HG03378 (cell line): Measurements from ENCODE around the gene PALD1.

Experiments used
- ATAC-seq: cut with Tn5 transposase; IDR thresholded peaks from one replicate; pipeline ENCODE4 v1.9.1; 2021; ENCODE audit warnings: mild to moderate bottlenecking, moderate library complexity; ENCODE audit not compliant: unreplicated experiment

The PALD1 gene

DNA sequence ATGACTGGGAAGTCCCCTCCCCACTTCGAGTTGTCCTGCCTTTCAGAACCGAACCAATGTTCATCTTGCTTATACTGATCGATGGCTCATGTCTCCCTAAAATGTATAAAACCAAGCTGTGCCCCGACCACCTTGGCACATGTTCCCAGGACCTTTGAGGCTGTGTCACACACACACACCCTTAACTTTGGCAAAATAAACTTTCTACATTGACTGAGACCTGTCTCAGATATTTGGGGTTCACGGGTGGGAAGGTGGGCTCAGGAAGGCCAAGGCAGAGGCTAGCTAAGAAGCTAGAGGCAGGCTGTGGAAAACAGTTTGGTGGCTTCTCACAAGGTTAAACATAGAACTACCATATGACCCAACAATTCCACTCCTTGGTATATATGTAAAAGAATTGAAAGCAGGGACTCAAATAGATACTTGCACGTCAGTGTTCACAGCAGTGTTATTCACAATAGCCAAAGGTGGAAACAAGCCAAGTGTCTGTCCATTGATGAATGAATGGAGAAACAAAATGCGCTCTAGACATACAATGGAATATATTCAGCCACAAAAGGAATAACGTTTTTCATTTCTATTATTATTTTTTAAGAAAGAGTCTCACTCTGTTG is 108.6 kb downstream of the PALD1 start:
- ATAC-seq: peak; percentile 57

DNA sequence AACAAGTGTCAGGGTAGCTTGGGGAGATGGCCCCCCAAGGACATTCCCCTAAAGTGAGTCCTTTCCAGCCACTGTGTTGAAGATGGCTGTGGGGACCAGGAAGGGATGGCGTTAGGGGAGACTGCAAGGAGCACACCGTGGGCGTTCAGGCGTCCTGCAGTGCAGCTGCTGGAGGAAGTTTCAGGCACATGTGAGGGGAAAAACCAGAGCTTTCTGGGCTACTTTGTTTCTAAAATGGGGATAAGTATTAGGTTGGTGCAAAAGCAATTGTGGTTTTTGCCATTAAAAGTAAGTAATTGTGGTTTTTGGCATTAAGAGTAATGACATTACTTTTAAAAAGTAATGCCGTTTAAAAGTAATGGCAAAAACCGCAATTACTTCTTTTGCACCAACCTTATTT is 109.7 kb downstream of the PALD1 start:
- ATAC-seq: no peak

- ATAC-seq: no peak
These were observed 110.4 kb downstream of the PALD1 start for GRCh38 chr10:70588859-70589570.

DNA sequence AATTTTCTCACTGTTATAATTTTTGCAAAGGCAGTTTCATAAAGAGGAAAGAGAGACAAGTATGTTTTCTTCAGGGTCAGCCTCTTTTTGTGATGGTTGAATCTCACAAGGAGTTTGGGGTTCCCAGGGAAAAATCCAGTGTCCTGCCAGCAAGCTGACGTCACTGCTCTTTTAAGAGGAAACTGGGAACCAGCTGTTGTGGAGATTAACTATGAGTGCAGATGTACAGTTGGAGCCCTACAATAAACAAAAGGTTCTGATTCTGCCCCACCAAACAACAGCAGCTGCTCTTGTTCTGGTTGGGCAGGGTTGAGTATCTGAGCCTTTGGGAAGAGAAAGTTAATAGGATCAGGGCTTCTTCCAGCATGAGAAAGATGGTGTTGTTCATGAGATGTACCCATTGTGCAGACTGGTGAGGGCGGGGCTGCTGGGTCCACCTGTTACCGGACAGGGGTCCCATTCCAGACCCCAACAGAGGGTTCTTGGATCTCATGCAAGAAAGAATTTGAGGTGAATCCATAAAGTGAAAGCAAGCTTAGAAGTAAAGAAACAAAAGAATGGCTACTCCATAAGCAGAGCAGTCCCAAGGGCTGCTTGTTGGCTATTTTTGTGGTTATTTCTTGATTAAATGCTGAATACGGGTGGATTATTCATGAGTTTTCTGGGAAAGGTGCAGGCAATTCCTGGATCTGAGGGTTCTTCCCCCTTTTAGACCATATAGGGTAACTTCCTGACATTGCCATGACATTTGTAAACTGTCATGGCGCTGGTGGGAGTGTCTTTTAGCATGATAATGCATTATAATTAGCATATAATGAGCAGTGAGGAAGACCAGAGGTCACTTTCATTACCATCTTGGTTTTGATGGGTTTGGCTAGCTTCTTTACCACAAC is 111.4 kb downstream of the PALD1 start:
- no peak for ATAC-seq

- ATAC-seq: no peak
These were observed 112.3 kb downstream of the PALD1 start for GRCh38 chr10:70590655-70591416.

- no peak for ATAC-seq
These were observed 113.7 kb downstream of the PALD1 start for GRCh38 chr10:70592186-70592735.

DNA sequence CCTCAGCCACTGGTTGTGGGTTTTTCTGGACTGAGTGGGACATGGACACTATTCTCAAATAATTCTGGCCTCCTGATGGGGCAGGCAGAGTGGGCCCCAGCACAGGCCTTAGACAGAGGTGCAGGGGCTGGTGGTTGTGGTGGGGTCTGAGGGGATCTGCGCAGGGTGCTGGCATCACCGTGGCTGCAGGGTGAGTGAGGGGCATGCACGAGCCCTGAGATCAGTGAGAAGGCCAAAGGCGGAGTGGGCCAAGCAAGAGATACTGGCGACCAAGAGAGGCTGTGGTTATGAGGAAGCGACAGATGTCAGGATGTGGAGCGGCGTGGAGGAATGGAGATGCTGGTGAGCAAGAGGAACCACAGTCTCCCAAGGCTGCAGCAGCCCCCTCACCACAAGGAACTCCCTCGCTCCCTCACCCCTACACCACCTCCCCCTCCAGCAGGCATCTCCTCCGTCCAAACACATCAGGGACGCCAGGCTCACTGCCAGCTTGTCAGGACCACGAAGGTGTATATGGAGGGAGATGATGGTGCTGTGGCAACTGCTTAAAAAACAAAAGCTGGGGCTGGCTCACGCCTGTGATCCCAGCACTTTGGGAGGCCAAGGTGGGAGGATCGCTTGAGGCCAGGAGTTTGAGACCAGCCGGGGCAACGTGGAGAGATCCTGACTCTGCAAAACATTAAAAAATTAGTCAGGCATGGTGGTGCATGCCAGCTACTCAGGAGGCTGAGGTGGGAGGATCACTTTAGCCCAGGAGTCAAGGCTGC is 114.4 kb downstream of the PALD1 start:
- no peak for ATAC-seq

GRCh38 chr10:70593513-70593890 is 114.9 kb downstream of the PALD1 start:
- no peak for ATAC-seq

DNA sequence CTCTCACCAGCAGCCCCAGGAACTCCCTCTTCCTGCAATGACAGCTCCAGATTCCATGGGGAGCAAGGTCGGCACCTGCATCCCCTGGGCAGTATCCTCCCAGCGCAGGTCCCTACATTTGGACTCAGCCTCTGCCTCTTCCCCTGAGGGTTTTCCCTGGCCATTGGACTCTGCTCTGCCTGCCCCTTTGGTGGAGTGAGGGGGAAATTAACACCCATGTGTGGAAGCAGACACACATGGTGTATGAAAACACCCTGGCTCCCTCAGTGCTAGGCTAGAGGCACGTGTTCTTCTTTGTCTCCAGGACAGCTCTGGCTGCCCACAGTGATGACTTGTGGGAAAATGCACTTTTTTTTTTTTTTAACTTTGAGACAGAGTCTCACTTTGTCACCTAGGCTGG is 115.6 kb downstream of the PALD1 start:
- ATAC-seq: no peak

GRCh38 chr10:70595566-70596016 is 117.0 kb downstream of the PALD1 start:
- ATAC-seq: no peak

DNA sequence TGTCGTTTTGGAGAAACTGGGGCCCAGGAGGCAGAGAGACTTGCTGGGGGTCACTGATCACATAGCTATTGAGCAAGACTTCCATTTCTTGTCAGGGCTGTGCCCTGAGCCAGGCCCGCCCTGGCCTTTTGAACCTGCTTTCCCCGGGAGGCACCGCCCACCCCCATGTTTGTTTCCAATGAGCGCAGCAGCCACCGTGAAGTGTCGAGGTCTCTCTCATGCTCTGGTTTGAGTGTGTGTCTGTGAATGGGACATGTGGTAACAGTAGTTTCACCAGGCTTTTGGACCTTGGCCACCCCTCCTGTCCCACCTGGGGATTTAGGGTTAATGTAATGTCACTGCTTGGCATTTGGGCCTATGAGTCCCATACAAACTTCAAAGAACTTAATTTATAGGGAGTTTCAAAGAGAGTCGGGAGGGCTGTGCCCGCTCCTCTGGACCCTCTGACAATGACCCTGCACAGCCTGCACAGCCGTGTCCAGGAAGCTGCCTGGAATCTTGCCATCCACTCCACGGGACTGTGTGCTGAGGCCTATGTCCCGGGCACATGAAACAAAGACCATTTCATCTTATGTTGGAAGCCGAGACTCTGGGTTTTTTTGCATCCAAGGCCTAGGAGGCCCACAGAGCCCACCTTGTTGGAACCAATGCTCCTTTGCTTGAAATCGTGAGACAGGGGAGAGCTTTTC is 117.7 kb downstream of the PALD1 start:
- no peak for ATAC-seq

GRCh38 chr10:70596860-70597809 is 118.6 kb downstream of the PALD1 start:
- no peak for ATAC-seq

DNA sequence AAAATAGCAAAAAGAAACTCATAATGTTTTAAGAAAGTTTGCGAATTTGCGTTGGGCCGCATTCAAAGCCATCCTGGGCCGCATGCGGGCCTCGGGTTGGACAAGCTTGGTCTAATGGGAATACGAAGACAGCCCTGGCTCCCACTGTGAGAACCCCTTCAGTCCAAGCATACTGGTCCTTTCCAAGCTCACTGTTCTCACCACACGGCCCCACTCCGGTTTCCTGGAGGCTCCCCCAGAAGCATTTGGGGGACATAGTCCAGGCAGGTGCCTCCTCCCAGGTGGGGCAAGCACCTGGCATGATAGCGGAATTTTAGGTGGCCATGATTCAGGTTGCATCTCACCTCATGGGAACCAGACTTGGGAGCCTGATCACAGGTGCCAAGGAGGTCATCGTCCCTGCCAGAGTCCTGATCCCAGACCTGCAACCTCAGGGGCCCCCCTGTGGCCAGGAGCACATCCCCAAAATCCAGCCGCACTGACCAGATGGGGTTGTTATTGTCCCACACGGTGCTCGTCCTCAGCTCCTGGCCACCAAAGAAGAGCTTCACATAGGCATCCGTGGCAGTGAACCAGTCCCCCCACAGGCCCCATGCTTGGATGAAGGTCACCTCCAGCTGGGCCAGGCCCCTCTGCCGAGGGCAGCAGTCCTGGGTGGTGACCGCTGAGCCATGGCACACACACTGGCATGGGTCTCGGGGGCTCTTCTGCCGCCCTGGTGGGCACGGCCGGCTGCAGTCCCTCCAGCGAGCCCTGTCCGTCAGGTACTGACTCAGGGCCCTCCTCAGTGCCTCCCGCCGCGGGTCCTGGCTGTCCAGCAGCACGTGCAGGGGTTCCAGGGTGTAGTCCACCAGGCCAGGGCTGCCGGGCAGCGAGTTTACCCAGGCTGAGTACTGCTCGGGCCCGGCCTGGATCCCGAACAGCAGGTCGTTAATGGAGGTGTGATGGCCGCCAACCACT is 119.6 kb downstream of the PALD1 start:
- ATAC-seq: no peak

- ATAC-seq: no peak
These were observed 120.3 kb downstream of the PALD1 start for GRCh38 chr10:70598857-70599295.

DNA sequence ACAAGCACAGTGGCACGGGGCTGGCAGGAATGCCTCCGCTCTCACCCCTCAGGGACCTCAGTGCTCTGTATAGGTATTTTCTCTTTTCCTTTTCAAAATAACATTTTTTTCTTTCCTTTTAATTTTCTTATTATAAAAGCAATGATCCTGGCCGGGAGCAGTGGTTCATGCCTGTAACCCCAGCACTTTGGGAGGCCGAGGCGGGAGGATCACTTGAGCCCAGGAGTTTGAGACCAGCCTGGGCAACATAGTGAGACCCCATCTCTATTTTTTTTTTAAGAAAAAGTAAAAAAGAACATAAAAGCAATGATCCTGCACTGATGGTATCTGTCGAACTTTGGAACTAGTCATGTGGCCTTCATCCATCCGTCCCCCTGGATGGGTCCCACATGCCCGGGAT is 120.8 kb downstream of the PALD1 start:
- no peak for ATAC-seq

DNA sequence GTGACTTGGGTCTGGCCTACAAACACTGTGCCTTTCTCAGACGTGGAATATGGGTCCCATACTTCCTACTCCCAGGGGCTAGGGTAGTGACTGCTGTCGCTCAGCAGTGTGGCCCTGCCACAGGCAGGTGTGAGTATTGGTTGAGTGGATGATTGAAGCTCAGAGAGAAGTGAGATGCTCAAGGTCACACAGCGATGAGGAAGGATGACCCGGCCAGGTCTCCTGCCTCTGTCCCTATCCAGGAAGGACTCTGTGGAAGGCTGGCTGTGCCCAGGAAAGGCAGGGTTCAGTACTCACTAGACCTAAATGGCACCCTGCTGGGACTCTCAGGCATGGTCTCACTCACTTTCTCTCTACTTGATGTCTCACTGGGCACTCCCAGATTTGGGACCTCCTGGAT is 121.2 kb downstream of the PALD1 start:
- ATAC-seq: no peak
